HG03159 (cell line): ENCODE measurements around the gene LRP2BP.
"Not testable (repeated sequence)": the region's sequence is repeated elsewhere in the genome, so short reads cannot be mapped to it uniquely, and the experiment has no call there.

Experiments used
- ATAC-seq: cut with Tn5 transposase; IDR thresholded peaks from one replicate; pipeline ENCODE4 v1.9.1; 2021; ENCODE audit warnings: mild to moderate bottlenecking, moderate library complexity; ENCODE audit not compliant: unreplicated experiment

The LRP2BP gene

GRCh38 chr4:185362570-185362969 lies 33.2 kb downstream of the LRP2BP start:
- not testable (repeated sequence) for ATAC-seq

GRCh38 chr4:185361872-185362271 lies 33.9 kb downstream of the LRP2BP start:
- ATAC-seq = no peak

- ATAC-seq = no peak
Measured at GRCh38 chr4:185359767-185360446, 35.8 kb downstream of the LRP2BP start.

GRCh38 chr4:185358959-185359358 lies 36.8 kb downstream of the LRP2BP start:
- no peak for ATAC-seq

GRCh38 chr4:185358514-185358913 lies 37.2 kb downstream of the LRP2BP start:
- no peak for ATAC-seq

GRCh38 chr4:185357733-185358440 lies 37.8 kb downstream of the LRP2BP start:
- ATAC-seq = no peak

- ATAC-seq = no peak
Measured at GRCh38 chr4:185357211-185357610, 38.5 kb downstream of the LRP2BP start.

GRCh38 chr4:185352741-185353140 lies 43.0 kb downstream of the LRP2BP start:
- no peak for ATAC-seq

- no peak for ATAC-seq
Measured at GRCh38 chr4:185352202-185352601, 43.5 kb downstream of the LRP2BP start.

- no peak for ATAC-seq
Measured at GRCh38 chr4:185351691-185352090, 44.0 kb downstream of the LRP2BP start.

GRCh38 chr4:185346975-185347601 lies 48.6 kb downstream of the LRP2BP start:
- no peak for ATAC-seq

- peak; percentile 58 for ATAC-seq
Measured at GRCh38 chr4:185344743-185345538, 50.8 kb downstream of the LRP2BP start.

GRCh38 chr4:185343726-185344581 lies 51.8 kb downstream of the LRP2BP start:
- peak; percentile 41 for ATAC-seq

GRCh38 chr4:185341841-185342240 lies 53.9 kb downstream of the LRP2BP start:
- peak; percentile 45 for ATAC-seq

- no peak for ATAC-seq
Measured at GRCh38 chr4:185341377-185341776, 54.3 kb downstream of the LRP2BP start.

GRCh38 chr4:185339941-185340340 lies 55.8 kb downstream of the LRP2BP start:
- ATAC-seq = peak; percentile 45

GRCh38 chr4:185335579-185335978 lies 60.1 kb downstream of the LRP2BP start:
- ATAC-seq = no peak

GRCh38 chr4:185334326-185334725 lies 61.4 kb downstream of the LRP2BP start:
- ATAC-seq = no peak

- ATAC-seq = peak; percentile 79
Measured at GRCh38 chr4:185332575-185333464, 62.9 kb downstream of the LRP2BP start.
